Sigmoid colon (tissue), 3 donors: Measurements from ENCODE around the gene ARHGAP28.

Source experiments
- CTCF ChIP-seq, 4 experiments: fragments of 450-650 bp in 3 of 4; fragments of 200-600 bp in 1 of 4; IDR thresholded peaks; one replicate each; pipeline ENCODE4 v1.5.1; 2016 to 2019; ENCODE audit warnings: antibody characterized with exemption in 4 of 4, mild to moderate bottlenecking in 3 of 4, moderate library complexity in 2 of 4
- POLR2A ChIP-seq, 2 donors: fragments of 450-650 bp; IDR thresholded peaks; one replicate each; pipeline ENCODE4 v1.6.1; 2016; ENCODE audit warnings: antibody characterized with exemption in 2 of 2, mild to moderate bottlenecking in 2 of 2, moderate library complexity in 2 of 2

DNA sequence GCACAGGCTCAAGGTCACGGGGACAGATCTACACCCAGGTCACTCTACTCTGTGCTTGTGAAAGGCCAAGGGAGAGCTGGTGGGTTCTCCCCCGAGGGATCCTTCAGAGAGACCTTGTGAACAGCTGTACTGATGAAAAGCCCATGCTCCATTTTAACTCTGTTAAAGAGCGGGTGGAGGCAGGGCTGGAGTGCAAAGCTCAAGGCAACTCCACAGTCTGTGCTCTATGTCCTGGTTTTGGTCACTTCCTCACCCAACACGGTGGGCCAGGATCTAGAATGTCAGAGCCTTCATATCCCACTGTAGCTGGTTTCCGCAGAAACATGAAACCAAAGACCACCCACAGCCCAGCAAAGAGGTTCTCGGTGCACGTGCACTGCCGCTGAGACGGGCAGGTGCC, 210.9 kb downstream of the ARHGAP28 start:
- TF ChIP-seq CTCF (IDR thresholded peaks at IDR 0.05) (no peak), POLR2A (IDR thresholded peaks at IDR 0.05) (no peak)
